ENCODE data around the gene MATR3. TPM values are rescaled to one million over a fixed set of nuclear protein-coding genes. Genes with fewer than 3 reads are reported as not detected.

Gene MATR3
- total and polyA plus RNA-seq, 4 donors, result 38.4 to 111 (median 69.7) TPM

DNA sequence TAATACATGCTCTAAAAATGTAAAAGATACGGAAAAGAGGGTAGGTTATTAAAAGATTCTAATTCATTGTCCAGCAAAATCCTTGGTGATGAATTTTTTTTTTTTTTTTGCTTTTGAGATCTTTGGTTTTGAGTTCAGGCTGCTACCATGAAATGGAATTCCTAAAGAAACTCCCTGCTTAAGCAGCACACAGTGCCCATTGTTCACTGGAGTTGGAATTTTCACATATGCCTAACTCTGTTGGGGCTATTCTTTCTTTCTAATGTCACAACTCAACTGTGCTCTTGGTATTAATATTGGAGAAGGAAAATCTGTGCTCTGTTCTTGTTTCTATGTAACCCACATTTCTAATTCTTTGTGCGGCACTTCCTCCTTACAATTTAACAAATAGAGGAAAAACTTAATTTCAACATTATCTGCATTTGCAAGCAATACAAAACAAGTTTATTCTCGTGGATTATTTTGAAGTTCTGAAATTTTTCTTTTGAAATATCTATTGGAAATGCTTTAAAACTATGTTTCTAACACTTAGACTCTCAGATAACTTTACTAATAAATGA lies 21.6 kb downstream of the MATR3 start (continued):
- TF ChIP-seq GABPA (IDR thresholded peaks at IDR 0.05 in 1 of 2, conservative IDR thresholded peaks at IDR 0.05 in 1 of 2), result no peak
- TF ChIP-seq, protein P1, sequence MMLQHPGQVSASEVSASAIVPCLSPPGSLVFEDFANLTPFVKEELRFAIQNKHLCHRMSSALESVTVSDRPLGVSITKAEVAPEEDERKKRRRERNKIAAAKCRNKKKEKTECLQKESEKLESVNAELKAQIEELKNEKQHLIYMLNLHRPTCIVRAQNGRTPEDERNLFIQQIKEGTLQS (IDR thresholded peaks at IDR 0.05), result no peak

DNA sequence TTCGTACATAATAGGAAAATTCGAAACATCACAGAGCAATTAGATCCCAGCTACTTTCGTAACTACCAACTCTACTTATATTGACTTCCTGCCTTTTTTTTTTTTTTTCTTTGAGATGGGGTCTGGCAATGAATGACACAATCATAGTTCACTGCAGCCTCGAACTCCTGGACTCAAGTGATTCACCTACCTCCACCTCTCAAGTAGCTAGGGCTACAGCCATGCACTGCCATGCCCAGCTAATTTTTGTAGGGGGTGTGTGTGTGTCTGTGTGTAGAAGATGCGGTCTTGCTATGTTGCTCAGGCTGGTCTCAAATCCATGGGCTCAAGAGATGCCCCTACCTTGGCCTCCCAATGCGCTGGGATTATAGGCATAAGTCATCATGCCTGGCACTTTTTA lies 42.3 kb downstream of the MATR3 start:
- 79% methylated on average over 6 of the region's 6 CpGs for WGBS
- no peak for DNase-seq (ENCODE audit: low spot score)
- no peaks in the 10 kb centered on the region for H3K27me3 ChIP-seq (ENCODE audit: control insufficient read depth in 4 of 4, insufficient read depth in 4 of 4, low read length in 3 of 4)
- H3K4me1 ChIP-seq (ENCODE audit: control insufficient read depth in 4 of 4, insufficient read depth in 4 of 4, low read length in 3 of 4), result no peaks in the 10 kb centered on the region
- no peak overlapping the region for H3K4me3 ChIP-seq (ENCODE audit: low read depth in 1 of 3, low read length in 3 of 3)
- TF ChIP-seq YY1 (IDR thresholded peaks at IDR 0.05) (no peak), FOXA1 (IDR thresholded peaks at IDR 0.05) (no peak)
- TF ChIP-seq, protein P2, sequence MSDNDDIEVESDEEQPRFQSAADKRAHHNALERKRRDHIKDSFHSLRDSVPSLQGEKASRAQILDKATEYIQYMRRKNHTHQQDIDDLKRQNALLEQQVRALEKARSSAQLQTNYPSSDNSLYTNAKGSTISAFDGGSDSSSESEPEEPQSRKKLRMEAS (IDR thresholded peaks at IDR 0.05), result no peak
- peaks cover 0 to 15% (median 4%) of the 10 kb centered on the region in 4 donors for H3K36me3 ChIP-seq (ENCODE audit: control insufficient read depth in 4 of 4, insufficient read depth in 3 of 4, low read depth in 1 of 4, low read length in 3 of 4)
- no peaks in the 10 kb centered on the region for H3K9me3 ChIP-seq (ENCODE audit: control insufficient read depth in 4 of 4, low read length in 3 of 4)
- no peak overlapping the region for H3K9ac ChIP-seq (ENCODE audit: low read depth in 1 of 2, low read length in 2 of 2)
- H3K27ac ChIP-seq (ENCODE audit: low read depth in 1 of 2, low read length in 2 of 2), result no peak overlapping the region

GRCh38 chr5:139340051-139340450 lies 46.5 kb downstream of the MATR3 start:
- no peak overlapping the region for H3K4me3 ChIP-seq (ENCODE audit: low read depth in 1 of 3, low read length in 3 of 3)
- no peaks in the 10 kb centered on the region for H3K27me3 ChIP-seq (ENCODE audit: control insufficient read depth in 4 of 4, insufficient read depth in 4 of 4, low read length in 3 of 4)
- no peak overlapping the region for H3K9ac ChIP-seq (ENCODE audit: low read depth in 1 of 2, low read length in 2 of 2)
- WGBS, result 98% methylated on average over 2 of the region's 2 CpGs
- H3K9me3 ChIP-seq (ENCODE audit: control insufficient read depth in 4 of 4, low read length in 3 of 4), result no peaks in the 10 kb centered on the region
- no peak overlapping the region for H3K27ac ChIP-seq (ENCODE audit: low read depth in 1 of 2, low read length in 2 of 2)
- H3K36me3 ChIP-seq (ENCODE audit: control insufficient read depth in 4 of 4, insufficient read depth in 3 of 4, low read depth in 1 of 4, low read length in 3 of 4), result no peaks in the 10 kb centered on the region
- DNase-seq (ENCODE audit: low spot score), result no peak
- TF ChIP-seq GABPA (IDR thresholded peaks at IDR 0.05 in 1 of 2, conservative IDR thresholded peaks at IDR 0.05 in 1 of 2) (no peak), RAD21 (IDR thresholded peaks at IDR 0.05) (no peak), NR2F2 (IDR thresholded peaks at IDR 0.05) (no peak), ZBTB33 (IDR thresholded peaks at IDR 0.05) (no peak), FOXA2 (IDR thresholded peaks at IDR 0.05) (no peak), HNF4G (IDR thresholded peaks at IDR 0.05) (no peak)
- TF ChIP-seq, protein P1 (IDR thresholded peaks at IDR 0.05), result no peak
- TF ChIP-seq, protein P3, sequence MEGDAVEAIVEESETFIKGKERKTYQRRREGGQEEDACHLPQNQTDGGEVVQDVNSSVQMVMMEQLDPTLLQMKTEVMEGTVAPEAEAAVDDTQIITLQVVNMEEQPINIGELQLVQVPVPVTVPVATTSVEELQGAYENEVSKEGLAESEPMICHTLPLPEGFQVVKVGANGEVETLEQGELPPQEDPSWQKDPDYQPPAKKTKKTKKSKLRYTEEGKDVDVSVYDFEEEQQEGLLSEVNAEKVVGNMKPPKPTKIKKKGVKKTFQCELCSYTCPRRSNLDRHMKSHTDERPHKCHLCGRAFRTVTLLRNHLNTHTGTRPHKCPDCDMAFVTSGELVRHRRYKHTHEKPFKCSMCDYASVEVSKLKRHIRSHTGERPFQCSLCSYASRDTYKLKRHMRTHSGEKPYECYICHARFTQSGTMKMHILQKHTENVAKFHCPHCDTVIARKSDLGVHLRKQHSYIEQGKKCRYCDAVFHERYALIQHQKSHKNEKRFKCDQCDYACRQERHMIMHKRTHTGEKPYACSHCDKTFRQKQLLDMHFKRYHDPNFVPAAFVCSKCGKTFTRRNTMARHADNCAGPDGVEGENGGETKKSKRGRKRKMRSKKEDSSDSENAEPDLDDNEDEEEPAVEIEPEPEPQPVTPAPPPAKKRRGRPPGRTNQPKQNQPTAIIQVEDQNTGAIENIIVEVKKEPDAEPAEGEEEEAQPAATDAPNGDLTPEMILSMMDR (IDR thresholded peaks at IDR 0.05; ENCODE audit: low read depth, low read length, missing input control), result no peak
- peaks cover 0 to 20% (median 13%) of the 10 kb centered on the region in 4 donors for H3K4me1 ChIP-seq (ENCODE audit: control insufficient read depth in 4 of 4, insufficient read depth in 4 of 4, low read length in 3 of 4)

All from liver (tissue), 9 donors.